Measurements from ENCODE around the gene RBMS3. TPM values are rescaled to one million over a fixed set of nuclear protein-coding genes. Genes with fewer than 3 reads are reported as not detected.
"Not testable (repeated sequence)": the region's sequence is repeated elsewhere in the genome, so short reads cannot be mapped to it uniquely, and the experiment has no call there.

The RBMS3 gene
- total RNA-seq, 1 experiment from 2014 or later = 1.3 TPM

DNA sequence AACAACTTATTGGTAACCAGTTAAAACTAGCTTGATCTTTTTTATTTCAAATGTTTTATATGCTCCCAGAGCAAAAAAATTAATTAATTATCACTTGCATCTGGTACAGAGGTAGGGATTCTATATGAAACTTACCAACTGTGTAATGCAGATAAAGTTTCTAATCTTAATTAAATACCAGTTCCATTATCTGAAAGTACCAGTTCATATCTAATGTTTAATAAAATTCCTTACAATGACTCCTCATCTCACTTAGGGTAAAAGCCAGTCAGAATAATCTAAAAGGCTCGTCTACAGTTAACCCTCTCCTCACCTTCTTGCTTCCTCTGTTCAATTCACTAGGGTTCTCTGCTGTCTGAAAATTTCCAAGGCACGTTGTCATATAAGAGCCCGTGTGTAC, 384.8 kb downstream of the RBMS3 start:
- Mint-ChIP-seq H3K36me3 (ENCODE audit: insufficient read depth, unreplicated experiment) (no peaks in the 10 kb centered on the region), H3K4me3 (ENCODE audit: low read depth, unreplicated experiment) (no peak overlapping the region), H3K27ac (ENCODE audit: unreplicated experiment) (no peak overlapping the region), H3K27me3 (ENCODE audit: unreplicated experiment) (no peaks in the 10 kb centered on the region), H3K9me3 (ENCODE audit: low read depth, unreplicated experiment) (peaks cover 3% of the 10 kb centered on the region), H3K4me1 (ENCODE audit: low read depth, unreplicated experiment) (peaks cover 23% of the 10 kb centered on the region)
- CTCF ChIA-PET = no interaction called here
- BruUV-seq (replicated peaks) = no TSS peak
- TF ChIP-seq, protein P1, sequence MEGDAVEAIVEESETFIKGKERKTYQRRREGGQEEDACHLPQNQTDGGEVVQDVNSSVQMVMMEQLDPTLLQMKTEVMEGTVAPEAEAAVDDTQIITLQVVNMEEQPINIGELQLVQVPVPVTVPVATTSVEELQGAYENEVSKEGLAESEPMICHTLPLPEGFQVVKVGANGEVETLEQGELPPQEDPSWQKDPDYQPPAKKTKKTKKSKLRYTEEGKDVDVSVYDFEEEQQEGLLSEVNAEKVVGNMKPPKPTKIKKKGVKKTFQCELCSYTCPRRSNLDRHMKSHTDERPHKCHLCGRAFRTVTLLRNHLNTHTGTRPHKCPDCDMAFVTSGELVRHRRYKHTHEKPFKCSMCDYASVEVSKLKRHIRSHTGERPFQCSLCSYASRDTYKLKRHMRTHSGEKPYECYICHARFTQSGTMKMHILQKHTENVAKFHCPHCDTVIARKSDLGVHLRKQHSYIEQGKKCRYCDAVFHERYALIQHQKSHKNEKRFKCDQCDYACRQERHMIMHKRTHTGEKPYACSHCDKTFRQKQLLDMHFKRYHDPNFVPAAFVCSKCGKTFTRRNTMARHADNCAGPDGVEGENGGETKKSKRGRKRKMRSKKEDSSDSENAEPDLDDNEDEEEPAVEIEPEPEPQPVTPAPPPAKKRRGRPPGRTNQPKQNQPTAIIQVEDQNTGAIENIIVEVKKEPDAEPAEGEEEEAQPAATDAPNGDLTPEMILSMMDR (IDR thresholded peaks at IDR 0.05; ENCODE audit: unreplicated experiment) = no peak
- intact Hi-C loops (cut with micrococcal nuclease; ENCODE audit: unreplicated experiment) = no loop called here
- no peak for DNase-seq

DNA sequence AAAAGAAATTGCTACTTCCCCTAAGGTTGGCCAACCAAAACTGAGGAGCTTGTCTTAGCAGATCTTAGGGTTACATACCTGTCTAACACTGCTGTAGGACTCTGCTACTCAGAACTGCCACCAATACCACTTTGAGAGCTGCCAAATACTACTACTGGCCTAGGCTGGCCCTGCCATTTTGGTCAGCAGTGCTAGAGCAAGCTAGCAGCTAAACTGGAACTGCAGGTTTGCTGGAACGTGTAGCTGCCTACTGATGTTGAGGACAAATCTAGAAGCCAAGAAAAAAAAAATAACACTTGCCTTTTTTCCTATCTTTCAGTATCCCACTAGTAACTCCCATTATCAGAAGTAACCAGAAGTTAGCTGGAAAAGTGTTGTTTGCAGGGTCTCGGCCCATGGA, 387.4 kb downstream of the RBMS3 start:
- intact Hi-C loops (cut with micrococcal nuclease; ENCODE audit: unreplicated experiment) = no loop called here
- DNase-seq = peak; percentile 31
- Mint-ChIP-seq H3K27me3 (ENCODE audit: unreplicated experiment) (no peaks in the 10 kb centered on the region), H3K36me3 (ENCODE audit: insufficient read depth, unreplicated experiment) (no peaks in the 10 kb centered on the region), H3K27ac (ENCODE audit: unreplicated experiment) (no peak overlapping the region), H3K9me3 (ENCODE audit: low read depth, unreplicated experiment) (peaks cover 6% of the 10 kb centered on the region), H3K4me1 (ENCODE audit: low read depth, unreplicated experiment) (peaks cover 23% of the 10 kb centered on the region), H3K4me3 (ENCODE audit: low read depth, unreplicated experiment) (no peak overlapping the region)
- TF ChIP-seq, protein P1 (IDR thresholded peaks at IDR 0.05; ENCODE audit: unreplicated experiment) = no peak
- CTCF ChIA-PET = no interaction called here
- no TSS peak for BruUV-seq (replicated peaks)

DNA sequence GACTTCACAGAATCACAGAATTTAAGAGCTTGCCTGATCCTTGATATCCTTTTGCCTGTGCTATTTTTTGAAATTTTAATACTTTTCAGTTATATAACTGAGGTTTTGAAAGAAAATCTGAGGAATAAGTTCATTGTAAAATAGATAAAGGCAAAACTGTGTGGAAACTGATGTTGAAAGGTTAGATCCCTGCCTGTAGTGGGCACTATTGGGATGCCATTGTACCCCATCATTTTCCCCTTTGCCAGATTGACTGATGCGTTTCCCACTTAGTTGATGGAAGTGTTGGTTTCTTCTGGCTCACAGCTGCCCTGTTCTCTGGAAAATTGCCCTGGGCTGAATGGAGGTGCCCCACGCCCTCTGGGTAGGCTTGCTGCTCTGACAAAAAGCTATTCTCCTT, 387.9 kb downstream of the RBMS3 start:
- intact Hi-C loops (cut with micrococcal nuclease; ENCODE audit: unreplicated experiment) = no loop called here
- Mint-ChIP-seq H3K27me3 (ENCODE audit: unreplicated experiment) (no peaks in the 10 kb centered on the region), H3K36me3 (ENCODE audit: insufficient read depth, unreplicated experiment) (no peaks in the 10 kb centered on the region), H3K27ac (ENCODE audit: unreplicated experiment) (peak overlapping the region; percentile 44), H3K9me3 (ENCODE audit: low read depth, unreplicated experiment) (peaks cover 6% of the 10 kb centered on the region), H3K4me1 (ENCODE audit: low read depth, unreplicated experiment) (peaks cover 23% of the 10 kb centered on the region), H3K4me3 (ENCODE audit: low read depth, unreplicated experiment) (no peak overlapping the region)
- no TSS peak for BruUV-seq (replicated peaks)
- TF ChIP-seq, protein P1 (IDR thresholded peaks at IDR 0.05; ENCODE audit: unreplicated experiment) = no peak
- DNase-seq = no peak
- CTCF ChIA-PET = no interaction called here

DNA sequence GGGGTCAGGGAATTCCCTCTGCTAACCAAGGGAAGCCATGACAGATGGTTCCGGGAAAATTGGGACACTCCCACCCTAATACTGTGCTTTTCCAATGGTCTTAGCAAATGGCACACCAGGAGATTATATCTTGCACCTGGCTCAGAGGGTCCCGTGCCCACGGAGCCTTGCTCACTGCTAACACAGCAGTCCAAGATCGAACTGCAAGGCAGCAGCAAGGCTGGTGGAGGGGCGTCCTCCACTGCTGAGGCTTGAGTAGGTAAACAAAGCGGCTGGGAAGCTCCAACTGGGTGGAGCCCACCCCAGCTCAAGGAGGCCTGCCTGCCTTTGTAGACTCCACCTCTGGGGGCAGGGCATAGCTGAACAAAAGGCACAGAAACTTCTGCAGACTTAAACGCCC, 389.6 kb downstream of the RBMS3 start:
- H3K4me3 Mint-ChIP-seq (ENCODE audit: low read depth, unreplicated experiment); H3K9me3 Mint-ChIP-seq (ENCODE audit: low read depth, unreplicated experiment); intact Hi-C loops (cut with micrococcal nuclease; ENCODE audit: unreplicated experiment); CTCF ChIA-PET; H3K36me3 Mint-ChIP-seq (ENCODE audit: insufficient read depth, unreplicated experiment); H3K27me3 Mint-ChIP-seq (ENCODE audit: unreplicated experiment); H3K27ac Mint-ChIP-seq (ENCODE audit: unreplicated experiment); BruUV-seq (replicated peaks); DNase-seq: not testable (repeated sequence)
- H3K4me1 Mint-ChIP-seq (ENCODE audit: low read depth, unreplicated experiment) = peaks cover 22% of the 10 kb centered on the region

DNA sequence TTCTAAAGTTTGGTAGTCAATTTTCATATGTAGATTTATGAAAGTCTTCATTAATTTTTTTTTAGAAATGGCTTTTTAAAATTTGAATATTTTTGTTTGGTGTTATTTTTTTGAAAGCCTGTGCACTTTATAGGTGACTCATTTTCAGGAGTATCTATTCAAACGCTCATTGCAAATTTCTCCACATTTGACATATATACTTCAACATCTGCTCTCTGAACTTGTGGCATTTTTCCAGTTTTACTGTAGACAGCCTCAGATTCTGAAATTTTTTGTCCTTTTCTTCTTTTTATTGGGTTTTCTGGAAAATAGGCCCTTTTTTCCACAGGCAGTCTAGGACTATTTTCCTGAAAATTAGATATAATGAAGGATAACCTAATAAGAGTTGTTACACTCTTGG, 396.6 kb downstream of the RBMS3 start:
- DNase-seq = no peak
- no peaks in the 10 kb centered on the region for H3K36me3 Mint-ChIP-seq (ENCODE audit: insufficient read depth, unreplicated experiment)
- intact Hi-C loops (cut with micrococcal nuclease; ENCODE audit: unreplicated experiment) = no loop called here
- H3K4me3 Mint-ChIP-seq (ENCODE audit: low read depth, unreplicated experiment) = no peak overlapping the region
- H3K4me1 Mint-ChIP-seq (ENCODE audit: low read depth, unreplicated experiment) = peaks cover 2% of the 10 kb centered on the region
- CTCF ChIA-PET = no interaction called here
- TF ChIP-seq, protein P1 (IDR thresholded peaks at IDR 0.05; ENCODE audit: unreplicated experiment) = no peak
- no TSS peak for BruUV-seq (replicated peaks)
- no peak overlapping the region for H3K27ac Mint-ChIP-seq (ENCODE audit: unreplicated experiment)
- no peaks in the 10 kb centered on the region for H3K27me3 Mint-ChIP-seq (ENCODE audit: unreplicated experiment)
- H3K9me3 Mint-ChIP-seq (ENCODE audit: low read depth, unreplicated experiment) = no peaks in the 10 kb centered on the region
